ENCODE results near the gene RASGRP2.
A peak's percentile ranks its signal among the peaks of the same experiment; 100 is the strongest.

Gene RASGRP2

GRCh38 chr11:64735725-64736259 lies 8.2 kb downstream of the RASGRP2 start:
- no peaks in the 10 kb centered on the region for H3K36me3 ChIP-seq (ENCODE audit: control insufficient read depth in 2 of 2, insufficient read depth in 1 of 2, low read length in 2 of 2)
- CTCF ChIA-PET = interaction anchor here (0.7 to 1.4 kb wide), 5 partner anchors 8 to 47 kb away, joined by 3 to 6 read pairs (median 4); no protein-coding TSS in a partner anchor

GRCh38 chr11:64734811-64735724 lies 8.9 kb downstream of the RASGRP2 start:
- POLR2A ChIA-PET = no interaction called here
- Histone ChIP-seq H3K9me3 (ENCODE audit: control insufficient read depth, insufficient read depth, low read depth, low read length) (no peaks in the 10 kb centered on the region), H3K36me3 (ENCODE audit: control insufficient read depth in 2 of 2, insufficient read depth in 1 of 2, low read length in 2 of 2) (no peaks in the 10 kb centered on the region), H3K4me1 (ENCODE audit: control insufficient read depth, insufficient read depth, low read length) (no peaks in the 10 kb centered on the region), H3K27ac (ENCODE audit: extremely low read depth, low read depth, low read length) (no peak overlapping the region), H3K4me3 (ENCODE audit: low read depth, low read length) (no peak overlapping the region)
- TF ChIP-seq ZNF707 (tag by site-specific recombination; IDR thresholded peaks at IDR 0.05) (no peak), YY2 (tag by site-specific recombination; IDR thresholded peaks at IDR 0.05) (no peak), ZNF239 (tag by site-specific recombination; IDR thresholded peaks at IDR 0.05) (no peak), ZNF600 (tag by site-specific recombination; IDR thresholded peaks at IDR 0.05) (0 out of 2 replicates have a peak, but pooled peaks have one; percentile 25), ZSCAN16 (tag by site-specific recombination; IDR thresholded peaks at IDR 0.05) (no peak), ZNF133 (tag by site-specific recombination; IDR thresholded peaks at IDR 0.05) (no peak), ZNF112 (tag by site-specific recombination; IDR thresholded peaks at IDR 0.05) (no peak), HOXD13 (CRISPR knock-in tag; IDR thresholded peaks at IDR 0.05; ENCODE audit: borderline replicate concordance) (no peak), SCRT1 (tag by site-specific recombination; IDR thresholded peaks at IDR 0.05; ENCODE audit: borderline replicate concordance) (no peak), RBAK (tag by site-specific recombination; IDR thresholded peaks at IDR 0.05) (no peak), ZNF341 (tag by site-specific recombination; IDR thresholded peaks at IDR 0.05; ENCODE audit: low read depth) (no peak), PRDM10 (tag by site-specific recombination; IDR thresholded peaks at IDR 0.05) (peak; percentile 34; the same call in 1 of the 2 replicates)
- TF ChIP-seq, protein P1, sequence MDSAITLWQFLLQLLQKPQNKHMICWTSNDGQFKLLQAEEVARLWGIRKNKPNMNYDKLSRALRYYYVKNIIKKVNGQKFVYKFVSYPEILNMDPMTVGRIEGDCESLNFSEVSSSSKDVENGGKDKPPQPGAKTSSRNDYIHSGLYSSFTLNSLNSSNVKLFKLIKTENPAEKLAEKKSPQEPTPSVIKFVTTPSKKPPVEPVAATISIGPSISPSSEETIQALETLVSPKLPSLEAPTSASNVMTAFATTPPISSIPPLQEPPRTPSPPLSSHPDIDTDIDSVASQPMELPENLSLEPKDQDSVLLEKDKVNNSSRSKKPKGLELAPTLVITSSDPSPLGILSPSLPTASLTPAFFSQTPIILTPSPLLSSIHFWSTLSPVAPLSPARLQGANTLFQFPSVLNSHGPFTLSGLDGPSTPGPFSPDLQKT (IDR thresholded peaks at IDR 0.05; ENCODE audit: borderline replicate concordance, low read depth, low read length) = no peak
- TF ChIP-seq, protein P2, sequence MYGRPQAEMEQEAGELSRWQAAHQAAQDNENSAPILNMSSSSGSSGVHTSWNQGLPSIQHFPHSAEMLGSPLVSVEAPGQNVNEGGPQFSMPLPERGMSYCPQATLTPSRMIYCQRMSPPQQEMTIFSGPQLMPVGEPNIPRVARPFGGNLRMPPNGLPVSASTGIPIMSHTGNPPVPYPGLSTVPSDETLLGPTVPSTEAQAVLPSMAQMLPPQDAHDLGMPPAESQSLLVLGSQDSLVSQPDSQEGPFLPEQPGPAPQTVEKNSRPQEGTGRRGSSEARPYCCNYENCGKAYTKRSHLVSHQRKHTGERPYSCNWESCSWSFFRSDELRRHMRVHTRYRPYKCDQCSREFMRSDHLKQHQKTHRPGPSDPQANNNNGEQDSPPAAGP (tag by site-specific recombination; IDR thresholded peaks at IDR 0.05) = no peak
- TF ChIP-seq, protein P3, sequence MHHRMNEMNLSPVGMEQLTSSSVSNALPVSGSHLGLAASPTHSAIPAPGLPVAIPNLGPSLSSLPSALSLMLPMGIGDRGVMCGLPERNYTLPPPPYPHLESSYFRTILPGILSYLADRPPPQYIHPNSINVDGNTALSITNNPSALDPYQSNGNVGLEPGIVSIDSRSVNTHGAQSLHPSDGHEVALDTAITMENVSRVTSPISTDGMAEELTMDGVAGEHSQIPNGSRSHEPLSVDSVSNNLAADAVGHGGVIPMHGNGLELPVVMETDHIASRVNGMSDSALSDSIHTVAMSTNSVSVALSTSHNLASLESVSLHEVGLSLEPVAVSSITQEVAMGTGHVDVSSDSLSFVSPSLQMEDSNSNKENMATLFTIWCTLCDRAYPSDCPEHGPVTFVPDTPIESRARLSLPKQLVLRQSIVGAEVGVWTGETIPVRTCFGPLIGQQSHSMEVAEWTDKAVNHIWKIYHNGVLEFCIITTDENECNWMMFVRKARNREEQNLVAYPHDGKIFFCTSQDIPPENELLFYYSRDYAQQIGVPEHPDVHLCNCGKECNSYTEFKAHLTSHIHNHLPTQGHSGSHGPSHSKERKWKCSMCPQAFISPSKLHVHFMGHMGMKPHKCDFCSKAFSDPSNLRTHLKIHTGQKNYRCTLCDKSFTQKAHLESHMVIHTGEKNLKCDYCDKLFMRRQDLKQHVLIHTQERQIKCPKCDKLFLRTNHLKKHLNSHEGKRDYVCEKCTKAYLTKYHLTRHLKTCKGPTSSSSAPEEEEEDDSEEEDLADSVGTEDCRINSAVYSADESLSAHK (tag by site-specific recombination; IDR thresholded peaks at IDR 0.05) = no peak
- CTCF ChIA-PET = interaction anchor here (1.0 to 2.4 kb wide), 6 partner anchors 8 to 46 kb away, joined by 3 to 10 read pairs (median 4); no protein-coding TSS in a partner anchor

More at GRCh38 chr11:64735725-64736259, 8.2 kb downstream of the RASGRP2 start:
- Histone ChIP-seq H3K4me1 (ENCODE audit: control insufficient read depth, insufficient read depth, low read length) (no peaks in the 10 kb centered on the region), H3K4me3 (ENCODE audit: low read depth, low read length) (no peak overlapping the region), H3K27ac (ENCODE audit: extremely low read depth, low read depth, low read length) (no peak overlapping the region), H3K9me3 (ENCODE audit: control insufficient read depth, insufficient read depth, low read depth, low read length) (no peaks in the 10 kb centered on the region)
- TF ChIP-seq HOXC10 (CRISPR knock-in tag; IDR thresholded peaks at IDR 0.05) = no peak
- no peak for TF ChIP-seq GLIS2 (tag by site-specific recombination; IDR thresholded peaks at IDR 0.05)
- TF ChIP-seq ZNF48 (tag by site-specific recombination; IDR thresholded peaks at IDR 0.05) = no peak
- no peak for TF ChIP-seq HOXA7 (CRISPR knock-in tag; IDR thresholded peaks at IDR 0.05; ENCODE audit: borderline replicate concordance)
- no peak for TF ChIP-seq ZNF248 (tag by site-specific recombination; IDR thresholded peaks at IDR 0.05)
- no peak for TF ChIP-seq ZBTB1 (tag by site-specific recombination; IDR thresholded peaks at IDR 0.05)
- no peak for TF ChIP-seq ZNF544 (tag by site-specific recombination; IDR thresholded peaks at IDR 0.05)
- TF ChIP-seq ZBTB44 (tag by site-specific recombination; IDR thresholded peaks at IDR 0.05) = no peak
- TF ChIP-seq ZNF335 (tag by site-specific recombination; conservative IDR thresholded peaks at IDR 0.05) = no peak
- TF ChIP-seq ZNF658 (tag by site-specific recombination; IDR thresholded peaks at IDR 0.05) = no peak
- TF ChIP-seq TRIM28 (IDR thresholded peaks at IDR 0.05; ENCODE audit: borderline replicate concordance, low read length) = no peak
- no peak for TF ChIP-seq OSR2 (tag by site-specific recombination; IDR thresholded peaks at IDR 0.05)
- no peak for TF ChIP-seq ZNF37A (tag by site-specific recombination; IDR thresholded peaks at IDR 0.05)
- no peak for TF ChIP-seq ZNF530 (tag by site-specific recombination; IDR thresholded peaks at IDR 0.05; ENCODE audit: low read depth)
- POLR2A ChIA-PET = interaction anchor here (0.6 kb wide), 2 partner anchors 14 to 28 kb away, joined by 3 read pairs; no protein-coding TSS in a partner anchor

Data from HEK293 (cell line).